K562 (cell line): Measurements from ENCODE around the gene AKT1S1. TPM values are rescaled to one million over a fixed set of nuclear protein-coding genes. Genes with fewer than 3 reads are reported as not detected.

Experiments
- ARNT ChIP-seq, 2 experiments: fragments of 450-650 bp; IDR thresholded peaks; 2 replicates each; pipeline ENCODE4 v1.6.1; 2016; ENCODE audit warnings: mild to moderate bottlenecking in 1 of 2
- C11orf30 ChIP-seq: fragments of 450-650 bp; IDR thresholded peaks from 2 replicates; pipeline ENCODE4 v1.6.1; 2016; ENCODE audit warnings: low read depth, mild to moderate bottlenecking
- CSDE1 ChIP-seq, 2 experiments: fragments of 450-650 bp; IDR thresholded peaks; 2 replicates each; pipeline ENCODE4 v1.6.1; 2016; ENCODE audit warnings: mild to moderate bottlenecking in 1 of 2
- ETV1 ChIP-seq: fragments of 450-650 bp; conservative IDR thresholded peaks from 2 replicates; pipeline ENCODE4 v1.6.1; 2016; ENCODE audit warnings: missing genetic modification characterization, control low read depth, low read depth, missing compliant biosample characterization
- ETV5 ChIP-seq: sonication (generic); formaldehyde crosslinking; IDR thresholded peaks from 2 replicates; pipeline ENCODE4 v1.4.0; 2020; ENCODE audit warnings: low read depth, mild to moderate bottlenecking, missing genetic modification reagents
- HDAC1 ChIP-seq, 2 experiments: fragments of 450-650 bp; IDR thresholded peaks; 2 replicates each; pipeline ENCODE4 v1.6.1; 2016 to 2017; ENCODE audit warnings: inconsistent platforms in 1 of 2, mild to moderate bottlenecking in 1 of 2, moderate library complexity in 1 of 2
- HIVEP1 ChIP-seq: fragments of 250-450 bp; sonication (Bioruptor Pico); IDR thresholded peaks from 2 replicates; pipeline ENCODE4 v1.4.0; 2020; ENCODE audit warnings: mild to moderate bottlenecking
- PHF21A ChIP-seq: fragments of 450-650 bp; IDR thresholded peaks from 2 replicates; pipeline ENCODE4 v1.6.1; 2017; ENCODE audit warnings: low read depth, borderline replicate concordance
- POLR2G ChIP-seq: fragments of 200-400 bp; formaldehyde crosslinking; IDR thresholded peaks from 2 replicates; pipeline ENCODE4 v1.6.1; 2017; ENCODE audit warnings: low read depth, mild to moderate bottlenecking, antibody characterized with exemption, low read length, moderate library complexity
- TARDBP ChIP-seq: fragments of 450-650 bp; IDR thresholded peaks from 2 replicates; pipeline ENCODE4 v1.6.1; 2016
- TEAD1 ChIP-seq, 2 experiments: fragments of 450-650 bp in 1 of 2; sonication (generic) in 1 of 2; formaldehyde crosslinking; IDR thresholded peaks; 2 replicates each; pipeline versions ENCODE4 v1.4.0 to v1.8.0; 2020 to 2022; ENCODE audit warnings: mild to moderate bottlenecking in 2 of 2, missing genetic modification reagents in 1 of 2
- ZKSCAN3 ChIP-seq: fragments of 250-450 bp; sonication (Bioruptor Pico); IDR thresholded peaks from 2 replicates; pipeline ENCODE4 v1.4.0; 2020
- ZNF175 ChIP-seq: fragments of 200-800 bp; sonication (Bioruptor generic); IDR thresholded peaks from 2 replicates; pipeline ENCODE4 v1.6.1; 2016; ENCODE audit warnings: low read depth, mild to moderate bottlenecking, missing genetic modification characterization, missing compliant biosample characterization
- ZNF282 ChIP-seq: sonication (generic); formaldehyde crosslinking; IDR thresholded peaks from 2 replicates; pipeline ENCODE4 v1.8.1; 2023; ENCODE audit warnings: missing genetic modification reagents
- ZNF436 ChIP-seq: fragments of 250-450, 450-650 bp; sonication (Bioruptor Pico); formaldehyde crosslinking; IDR thresholded peaks from 2 replicates; pipeline ENCODE4 v1.7.0; 2020; ENCODE audit warnings: mild to moderate bottlenecking
- ZNF778 ChIP-seq: fragments of 450-650 bp; formaldehyde crosslinking; IDR thresholded peaks from 2 replicates; pipeline ENCODE4 v1.4.0; 2020; ENCODE audit warnings: mild to moderate bottlenecking, moderate library complexity
- polyA plus RNA-seq, 8 experiments: library from polyadenylated mRNA; depleted of rRNA in 4 of 8; stranded (reverse) in 5 of 8; unstranded in 3 of 8; fragments of >200 nt; fragmentation: Nextera tagmentation in 2 of 8; fragmentation: Illumina TruSeq in 1 of 8; extraction: Ambion mirVana in 2 of 8; extraction: Trizol in 1 of 8; gene quantifications; 2 replicates each; pipeline versions ENCODE4 v1.2.1 to v1.2.3, GENCODE V29; 2011 to 2014; ENCODE audit warnings: inconsistent platforms in 1 of 8, missing spikeins in 1 of 8
- total RNA-seq, 7 experiments: library from RNA; depleted of rRNA in 6 of 7; stranded (reverse); fragments of >200 nt in 6 of 7; fragmentation: Illumina TruSeq in 2 of 7; extraction: Trizol in 2 of 7; gene quantifications; 2 replicates each; pipeline versions ENCODE4 v1.2.1 to v1.2.3, GENCODE V29; 2011 to 2021; ENCODE audit warnings: low replicate concordance in 1 of 7
- TF ChIP-seq, protein P1 (sequence below): fragments of 200-800 bp; sonication (Bioruptor generic); IDR thresholded peaks from 2 replicates; pipeline ENCODE4 v1.6.1; 2017; ENCODE audit warnings: missing genetic modification characterization, missing compliant biosample characterization
- TF ChIP-seq, protein P2 (sequence below), 2 experiments: fragments of 200-800 bp in 1 of 2; sonication (Bioruptor generic) in 1 of 2; sonication (generic) in 1 of 2; formaldehyde crosslinking in 1 of 2; IDR thresholded peaks in 1 of 2; conservative IDR thresholded peaks in 1 of 2; 2 replicates each; pipeline versions ENCODE4 v1.5.0 to v1.6.1; 2016 to 2020; ENCODE audit warnings: missing compliant biosample characterization in 1 of 2, missing genetic modification characterization in 1 of 2, missing genetic modification reagents in 1 of 2
- TF ChIP-seq, protein P3 (sequence below): fragments of 450-650 bp; IDR thresholded peaks from 2 replicates; pipeline ENCODE4 v1.6.1; 2017; ENCODE audit warnings: antibody characterized with exemption
- TF ChIP-seq, protein P4 (sequence below): sonication (generic); formaldehyde crosslinking; IDR thresholded peaks from 2 replicates; pipeline ENCODE4 v1.8.1; 2023; ENCODE audit warnings: mild to moderate bottlenecking, missing genetic modification reagents, moderate library complexity
- TF ChIP-seq, protein P5 (sequence below): fragments of 450-650 bp; IDR thresholded peaks from 2 replicates; pipeline ENCODE4 v1.6.1; 2016; ENCODE audit warnings: low read depth, mild to moderate bottlenecking, moderate library complexity

Gene AKT1S1
- total and polyA plus RNA-seq, 9 of the 15 experiments (the other 6 are each of a cell fraction or from before 2014, with no cell fraction given): 1.2 to 50.3 (median 17.1) TPM

DNA sequence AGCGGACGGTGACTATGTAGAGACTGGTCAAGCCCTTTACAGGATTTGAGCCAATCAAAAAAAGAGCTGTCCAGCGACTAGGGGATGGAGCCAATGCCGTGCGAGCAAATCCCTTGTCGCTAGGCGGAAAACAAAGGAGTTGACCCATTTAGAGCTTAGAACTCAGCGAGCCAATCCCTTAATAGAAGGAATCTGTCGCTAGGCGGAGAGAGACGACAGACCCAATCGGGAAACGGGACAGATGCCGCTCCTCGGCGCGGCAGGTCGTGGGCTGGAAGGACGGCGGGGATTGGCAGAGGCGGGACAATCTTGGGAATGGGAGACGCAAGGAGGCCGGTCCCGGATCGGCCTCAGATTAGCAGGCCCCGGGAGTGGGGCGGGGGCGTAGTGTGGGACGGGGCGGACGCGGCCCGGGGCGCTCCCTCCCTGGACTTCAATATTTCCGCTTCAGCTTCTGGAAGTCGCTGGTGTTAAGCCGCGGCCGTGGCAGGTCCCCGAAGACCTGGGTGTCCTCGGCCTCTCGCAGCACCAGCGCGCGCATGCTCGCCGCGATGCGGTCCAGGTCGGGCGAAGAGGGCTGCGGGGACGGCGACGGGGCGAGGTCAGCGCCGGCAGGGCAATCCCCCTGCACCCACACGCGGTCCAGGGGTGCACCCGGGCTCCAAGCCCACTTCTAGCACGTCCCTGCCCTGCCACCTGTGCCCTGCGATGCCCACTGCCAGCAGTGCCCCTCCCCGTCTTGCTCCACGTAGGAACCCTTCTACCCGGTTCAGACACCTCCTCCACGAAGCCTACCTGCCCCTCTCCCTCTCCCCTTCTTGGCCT is 7.5 kb downstream of the AKT1S1 start (continued):
- no peak for TF ChIP-seq CSDE1 (IDR thresholded peaks at IDR 0.05)
- TF ChIP-seq C11orf30: 0 out of 2 replicates have a peak, but pooled peaks have one; percentile 10
- no peak for TF ChIP-seq ARNT (IDR thresholded peaks at IDR 0.05)
- no peak for TF ChIP-seq HIVEP1 (CRISPR knock-in tag)
- TF ChIP-seq, protein P1, sequence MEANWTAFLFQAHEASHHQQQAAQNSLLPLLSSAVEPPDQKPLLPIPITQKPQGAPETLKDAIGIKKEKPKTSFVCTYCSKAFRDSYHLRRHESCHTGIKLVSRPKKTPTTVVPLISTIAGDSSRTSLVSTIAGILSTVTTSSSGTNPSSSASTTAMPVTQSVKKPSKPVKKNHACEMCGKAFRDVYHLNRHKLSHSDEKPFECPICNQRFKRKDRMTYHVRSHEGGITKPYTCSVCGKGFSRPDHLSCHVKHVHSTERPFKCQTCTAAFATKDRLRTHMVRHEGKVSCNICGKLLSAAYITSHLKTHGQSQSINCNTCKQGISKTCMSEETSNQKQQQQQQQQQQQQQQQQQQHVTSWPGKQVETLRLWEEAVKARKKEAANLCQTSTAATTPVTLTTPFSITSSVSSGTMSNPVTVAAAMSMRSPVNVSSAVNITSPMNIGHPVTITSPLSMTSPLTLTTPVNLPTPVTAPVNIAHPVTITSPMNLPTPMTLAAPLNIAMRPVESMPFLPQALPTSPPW (CRISPR knock-in tag): peak; percentile 55
- no peak for TF ChIP-seq ZNF282 (CRISPR knock-in tag)
- no peak for TF ChIP-seq ZNF175 (CRISPR knock-in tag)
- 0 out of 4 replicates have a peak, but pooled peaks of 1 of the 2 experiments have one; percentile 42 for TF ChIP-seq TEAD1 (CRISPR knock-in tag; IDR thresholded peaks at IDR 0.05)
- TF ChIP-seq, protein P2, sequence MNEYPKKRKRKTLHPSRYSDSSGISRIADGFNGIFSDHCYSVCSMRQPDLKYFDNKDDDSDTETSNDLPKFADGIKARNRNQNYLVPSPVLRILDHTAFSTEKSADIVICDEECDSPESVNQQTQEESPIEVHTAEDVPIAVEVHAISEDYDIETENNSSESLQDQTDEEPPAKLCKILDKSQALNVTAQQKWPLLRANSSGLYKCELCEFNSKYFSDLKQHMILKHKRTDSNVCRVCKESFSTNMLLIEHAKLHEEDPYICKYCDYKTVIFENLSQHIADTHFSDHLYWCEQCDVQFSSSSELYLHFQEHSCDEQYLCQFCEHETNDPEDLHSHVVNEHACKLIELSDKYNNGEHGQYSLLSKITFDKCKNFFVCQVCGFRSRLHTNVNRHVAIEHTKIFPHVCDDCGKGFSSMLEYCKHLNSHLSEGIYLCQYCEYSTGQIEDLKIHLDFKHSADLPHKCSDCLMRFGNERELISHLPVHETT (CRISPR knock-in tag; conservative IDR thresholded peaks at IDR 0.05 in 1 of 2, IDR thresholded peaks at IDR 0.05 in 1 of 2): peak in 1 of 2 experiments; percentile 69; a peak in 1 of 4 replicates
- TF ChIP-seq PHF21A: peak; percentile 23; the same call in 1 of the 2 replicates
- no peak for TF ChIP-seq ETV1 (tag)
- 0 out of 2 replicates have a peak, but pooled peaks have one; percentile 52 for TF ChIP-seq ETV5 (CRISPR knock-in tag)
- TF ChIP-seq TARDBP: peak; percentile 99
- TF ChIP-seq ZNF778 (CRISPR knock-in tag): no peak
- TF ChIP-seq, protein P3, sequence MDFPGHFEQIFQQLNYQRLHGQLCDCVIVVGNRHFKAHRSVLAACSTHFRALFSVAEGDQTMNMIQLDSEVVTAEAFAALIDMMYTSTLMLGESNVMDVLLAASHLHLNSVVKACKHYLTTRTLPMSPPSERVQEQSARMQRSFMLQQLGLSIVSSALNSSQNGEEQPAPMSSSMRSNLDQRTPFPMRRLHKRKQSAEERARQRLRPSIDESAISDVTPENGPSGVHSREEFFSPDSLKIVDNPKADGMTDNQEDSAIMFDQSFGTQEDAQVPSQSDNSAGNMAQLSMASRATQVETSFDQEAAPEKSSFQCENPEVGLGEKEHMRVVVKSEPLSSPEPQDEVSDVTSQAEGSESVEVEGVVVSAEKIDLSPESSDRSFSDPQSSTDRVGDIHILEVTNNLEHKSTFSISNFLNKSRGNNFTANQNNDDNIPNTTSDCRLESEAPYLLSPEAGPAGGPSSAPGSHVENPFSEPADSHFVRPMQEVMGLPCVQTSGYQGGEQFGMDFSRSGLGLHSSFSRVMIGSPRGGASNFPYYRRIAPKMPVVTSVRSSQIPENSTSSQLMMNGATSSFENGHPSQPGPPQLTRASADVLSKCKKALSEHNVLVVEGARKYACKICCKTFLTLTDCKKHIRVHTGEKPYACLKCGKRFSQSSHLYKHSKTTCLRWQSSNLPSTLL: peak; percentile 92
- TF ChIP-seq, protein P4, sequence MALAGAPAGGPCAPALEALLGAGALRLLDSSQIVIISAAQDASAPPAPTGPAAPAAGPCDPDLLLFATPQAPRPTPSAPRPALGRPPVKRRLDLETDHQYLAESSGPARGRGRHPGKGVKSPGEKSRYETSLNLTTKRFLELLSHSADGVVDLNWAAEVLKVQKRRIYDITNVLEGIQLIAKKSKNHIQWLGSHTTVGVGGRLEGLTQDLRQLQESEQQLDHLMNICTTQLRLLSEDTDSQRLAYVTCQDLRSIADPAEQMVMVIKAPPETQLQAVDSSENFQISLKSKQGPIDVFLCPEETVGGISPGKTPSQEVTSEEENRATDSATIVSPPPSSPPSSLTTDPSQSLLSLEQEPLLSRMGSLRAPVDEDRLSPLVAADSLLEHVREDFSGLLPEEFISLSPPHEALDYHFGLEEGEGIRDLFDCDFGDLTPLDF (CRISPR knock-in tag): no peak
- TF ChIP-seq, protein P5, sequence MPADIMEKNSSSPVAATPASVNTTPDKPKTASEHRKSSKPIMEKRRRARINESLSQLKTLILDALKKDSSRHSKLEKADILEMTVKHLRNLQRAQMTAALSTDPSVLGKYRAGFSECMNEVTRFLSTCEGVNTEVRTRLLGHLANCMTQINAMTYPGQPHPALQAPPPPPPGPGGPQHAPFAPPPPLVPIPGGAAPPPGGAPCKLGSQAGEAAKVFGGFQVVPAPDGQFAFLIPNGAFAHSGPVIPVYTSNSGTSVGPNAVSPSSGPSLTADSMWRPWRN: peak; percentile 77
- peak in 1 of 2 experiments; percentile 28; a peak in 2 of 4 replicates for TF ChIP-seq HDAC1 (IDR thresholded peaks at IDR 0.05)
- TF ChIP-seq POLR2G: peak; percentile 74
- peak; percentile 81 for TF ChIP-seq ZNF436 (CRISPR knock-in tag)
- TF ChIP-seq ZKSCAN3 (CRISPR knock-in tag): no peak
